Liver (tissue), 9 donors: ENCODE data around the gene PSMA5. TPM values are rescaled to one million over a fixed set of nuclear protein-coding genes. Genes with fewer than 3 reads are reported as not detected.
A peak's percentile ranks its signal among the peaks of the same experiment; 100 is the strongest.

ENCODE experiments used
- DNase-seq: peaks from one replicate; pipeline ENCODE4 v3.0.0-alpha.2; 2017; ENCODE audit warnings: low spot score
- H3K27ac ChIP-seq, 2 donors: one replicate each; pipeline ENCODE4 v1.7.0; 2013; ENCODE audit warnings: inconsistent platforms in 2 of 2, low read length in 2 of 2, control low read depth in 1 of 2, low read depth in 1 of 2, mild to moderate bottlenecking in 1 of 2
- H3K27me3 ChIP-seq, 4 donors: one replicate each; pipeline versions ENCODE4 v1.6.1 to v1.7.0; 2013; ENCODE audit warnings: low read length in 3 of 4, inconsistent platforms in 1 of 4, mild to moderate bottlenecking in 1 of 4, moderate library complexity in 1 of 4; ENCODE audit not compliant: control insufficient read depth in 4 of 4, insufficient read depth in 4 of 4
- H3K36me3 ChIP-seq, 4 donors: one replicate each; pipeline versions ENCODE4 v1.6.1 to v1.7.0; 2013; ENCODE audit warnings: low read length in 3 of 4, mild to moderate bottlenecking in 3 of 4, low read depth in 1 of 4, moderate library complexity in 1 of 4; ENCODE audit not compliant: control insufficient read depth in 4 of 4, insufficient read depth in 3 of 4
- H3K4me1 ChIP-seq, 4 donors: one replicate each; pipeline versions ENCODE4 v1.6.1 to v1.7.0; 2013; ENCODE audit warnings: low read length in 3 of 4, mild to moderate bottlenecking in 3 of 4, moderate library complexity in 1 of 4; ENCODE audit not compliant: control insufficient read depth in 4 of 4, insufficient read depth in 4 of 4
- H3K4me3 ChIP-seq, 3 donors: one replicate each; pipeline versions ENCODE4 v1.6.1 to v1.7.0; 2013; ENCODE audit warnings: low read length in 3 of 3, control low read depth in 1 of 3, low read depth in 1 of 3, mild to moderate bottlenecking in 1 of 3
- H3K9ac ChIP-seq, 2 donors: one replicate each; pipeline ENCODE4 v1.7.0; 2013; ENCODE audit warnings: low read length in 2 of 2, mild to moderate bottlenecking in 2 of 2, moderate library complexity in 2 of 2, control low read depth in 1 of 2, low read depth in 1 of 2
- H3K9me3 ChIP-seq, 4 donors: one replicate each; pipeline versions ENCODE4 v1.6.1 to v1.7.0; 2013; ENCODE audit warnings: low read length in 3 of 4; ENCODE audit not compliant: control insufficient read depth in 4 of 4
- CTCF ChIP-seq: fragments of 150-350 bp; IDR thresholded peaks from 2 replicates; pipeline ENCODE4 v1.5.1; 2017; ENCODE audit warnings: improper control_type of control experiment, low read depth, low read length; ENCODE audit not compliant: missing input control
- EGR1 ChIP-seq, 2 donors: IDR thresholded peaks; 2 replicates each; pipeline ENCODE4 v1.6.1; 2016 to 2018; ENCODE audit warnings: antibody characterized with exemption in 2 of 2, low read depth in 2 of 2
- FOXA1 ChIP-seq: IDR thresholded peaks from 2 replicates; pipeline ENCODE4 v1.6.1; 2016; ENCODE audit warnings: antibody characterized with exemption
- HNF4G ChIP-seq: IDR thresholded peaks from 2 replicates; pipeline ENCODE4 v1.6.1; 2016; ENCODE audit warnings: antibody characterized with exemption
- JUND ChIP-seq, 2 donors: IDR thresholded peaks; 2 replicates each; pipeline ENCODE4 v1.6.1; 2016; ENCODE audit warnings: antibody characterized with exemption in 2 of 2
- NR2F2 ChIP-seq: IDR thresholded peaks from 2 replicates; pipeline ENCODE4 v1.6.1; 2016; ENCODE audit warnings: antibody characterized with exemption
- RAD21 ChIP-seq, 2 donors: IDR thresholded peaks; 2 replicates each; pipeline ENCODE4 v1.6.1; 2016; ENCODE audit warnings: antibody characterized with exemption in 2 of 2, mild to moderate bottlenecking in 2 of 2
- SP1 ChIP-seq: IDR thresholded peaks from 2 replicates; pipeline ENCODE4 v1.6.1; 2018; ENCODE audit warnings: antibody characterized with exemption, mild to moderate bottlenecking
- TAF1 ChIP-seq: conservative IDR thresholded peaks from 2 replicates; pipeline ENCODE4 v1.6.1; 2016; ENCODE audit warnings: antibody characterized with exemption, mild to moderate bottlenecking
- WGBS: extraction: QIAGEN DNeasy Blood & Tissue Kit; methylation state at CpG from one replicate; pipeline ENCODE4 v1.1.7; 2013; 5-methylcytosine and 5-hydroxymethylcytosine counted together
- polyA plus RNA-seq, 2 donors: library from polyadenylated mRNA; stranded (reverse) in 1 of 2; unstranded in 1 of 2; fragments of 200-250 nt in 1 of 2; fragments of >200 nt in 1 of 2; fragmentation: Nextera tagmentation in 1 of 2; extraction: Ambion mirVana in 1 of 2; gene quantifications; one replicate each; pipeline versions ENCODE4 v1.2.1 to v1.2.3, GENCODE V29; 2013 to 2015
- total RNA-seq, 2 donors: library from RNA; depleted of rRNA; stranded (reverse); fragments of >200 nt; gene quantifications; one replicate each; pipeline ENCODE4 v1.2.3, GENCODE V29; 2014
- TF ChIP-seq, protein P1 (sequence below): IDR thresholded peaks from 2 replicates; pipeline ENCODE4 v1.6.1; 2016; ENCODE audit warnings: antibody characterized with exemption
- TF ChIP-seq, protein P2 (sequence below): IDR thresholded peaks from 2 replicates; pipeline ENCODE4 v1.6.1; 2016; ENCODE audit warnings: antibody characterized with exemption
- TF ChIP-seq, protein P3 (sequence below): IDR thresholded peaks from 2 replicates; pipeline ENCODE4 v1.6.1; 2016; ENCODE audit warnings: antibody characterized with exemption
- TF ChIP-seq, protein P4 (sequence below): IDR thresholded peaks from 2 replicates; pipeline ENCODE4 v1.6.1; 2016; ENCODE audit warnings: antibody characterized with exemption, mild to moderate bottlenecking
- donor health status: healthy.
- donor health status: healthy.
- donor health status: healthy.
- donor health status: healthy.
- donor health status: healthy.

PSMA5 gene
- total and polyA plus RNA-seq, 4 donors, result 26.3 to 88.6 (median 67.9) TPM

DNA sequence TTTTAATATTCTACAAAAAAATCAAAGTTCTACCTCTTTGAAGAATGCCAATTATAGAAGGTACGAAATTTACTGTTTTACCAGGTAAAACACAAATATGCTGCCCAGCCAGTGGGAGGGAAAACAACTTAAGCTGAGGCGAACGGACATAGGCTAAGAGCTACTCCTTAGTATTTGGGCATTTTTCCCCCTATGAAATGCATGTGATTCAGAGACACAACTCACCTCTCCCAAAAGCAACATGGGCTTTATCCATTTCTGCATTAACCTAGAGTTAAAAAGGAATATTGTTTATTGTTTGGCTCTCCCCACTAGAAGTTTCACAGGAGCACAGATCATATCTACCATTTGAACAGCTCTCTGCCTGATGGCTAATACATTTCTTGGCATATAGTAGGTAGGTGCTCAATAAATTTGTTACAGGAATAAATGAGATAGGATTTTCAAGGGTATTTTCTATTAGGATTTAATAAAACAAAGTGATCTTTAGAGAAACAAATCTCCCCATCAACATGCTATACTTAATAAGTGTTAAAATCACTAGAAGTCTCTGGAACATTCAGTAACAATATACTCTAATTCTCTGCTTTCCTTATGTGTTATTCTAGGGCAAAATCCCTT lies 26.1 kb downstream of the PSMA5 start:
- WGBS, result 89% methylated on average over 3 of the region's 3 CpGs
- no peak overlapping the region for H3K27ac ChIP-seq
- DNase-seq, result no peak
- peaks cover 0 to 38% (median 24%) of the 10 kb centered on the region in 4 donors for H3K36me3 ChIP-seq
- no peak overlapping the region for H3K9ac ChIP-seq
- H3K9me3 ChIP-seq, result no peaks in the 10 kb centered on the region
- H3K4me1 ChIP-seq, result peaks cover 3 to 13% (median 9%) of the 10 kb centered on the region in 4 donors
- no peaks in the 10 kb centered on the region for H3K27me3 ChIP-seq
- TF ChIP-seq, protein P1, sequence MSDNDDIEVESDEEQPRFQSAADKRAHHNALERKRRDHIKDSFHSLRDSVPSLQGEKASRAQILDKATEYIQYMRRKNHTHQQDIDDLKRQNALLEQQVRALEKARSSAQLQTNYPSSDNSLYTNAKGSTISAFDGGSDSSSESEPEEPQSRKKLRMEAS, result no peak
- TF ChIP-seq NR2F2 (no peak), SP1 (no peak)
- TF ChIP-seq, protein P2, sequence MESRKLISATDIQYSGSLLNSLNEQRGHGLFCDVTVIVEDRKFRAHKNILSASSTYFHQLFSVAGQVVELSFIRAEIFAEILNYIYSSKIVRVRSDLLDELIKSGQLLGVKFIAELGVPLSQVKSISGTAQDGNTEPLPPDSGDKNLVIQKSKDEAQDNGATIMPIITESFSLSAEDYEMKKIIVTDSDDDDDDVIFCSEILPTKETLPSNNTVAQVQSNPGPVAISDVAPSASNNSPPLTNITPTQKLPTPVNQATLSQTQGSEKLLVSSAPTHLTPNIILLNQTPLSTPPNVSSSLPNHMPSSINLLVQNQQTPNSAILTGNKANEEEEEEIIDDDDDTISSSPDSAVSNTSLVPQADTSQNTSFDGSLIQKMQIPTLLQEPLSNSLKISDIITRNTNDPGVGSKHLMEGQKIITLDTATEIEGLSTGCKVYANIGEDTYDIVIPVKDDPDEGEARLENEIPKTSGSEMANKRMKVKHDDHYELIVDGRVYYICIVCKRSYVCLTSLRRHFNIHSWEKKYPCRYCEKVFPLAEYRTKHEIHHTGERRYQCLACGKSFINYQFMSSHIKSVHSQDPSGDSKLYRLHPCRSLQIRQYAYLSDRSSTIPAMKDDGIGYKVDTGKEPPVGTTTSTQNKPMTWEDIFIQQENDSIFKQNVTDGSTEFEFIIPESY, result no peak
- H3K4me3 ChIP-seq, result no peak overlapping the region

DNA sequence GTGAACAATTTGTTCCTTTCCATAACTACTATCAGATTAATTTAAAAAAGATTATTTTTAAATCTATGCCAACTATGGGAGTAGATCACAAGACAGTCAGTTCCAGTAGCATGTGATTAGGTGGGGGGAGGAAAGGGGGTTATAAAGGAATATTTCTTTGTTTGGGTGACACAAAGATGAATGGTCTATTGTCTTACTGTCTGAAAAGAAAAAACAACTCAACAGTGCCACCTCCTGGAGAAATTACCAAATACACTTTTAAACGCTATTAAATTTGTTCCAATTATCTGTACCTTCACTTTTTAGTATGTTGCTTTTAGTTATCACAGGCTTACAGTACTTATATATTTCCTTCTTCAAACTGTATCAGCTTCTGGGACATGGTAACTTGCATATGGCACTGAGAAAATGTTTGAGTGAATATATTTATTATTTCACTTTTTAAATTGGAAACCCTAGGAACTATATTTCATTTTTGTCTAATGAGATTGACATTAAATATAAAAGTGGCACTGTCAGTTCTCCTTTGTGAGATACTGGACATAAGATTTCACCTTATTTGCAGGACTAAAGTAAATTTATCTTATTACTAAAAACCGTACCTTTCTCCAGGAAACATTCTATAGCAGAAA lies 26.8 kb downstream of the PSMA5 start:
- peaks cover 3 to 13% (median 9%) of the 10 kb centered on the region in 4 donors for H3K4me1 ChIP-seq
- H3K27ac ChIP-seq, result no peak overlapping the region
- no peak for DNase-seq
- H3K36me3 ChIP-seq, result peaks cover 0 to 32% (median 20%) of the 10 kb centered on the region in 4 donors
- H3K9me3 ChIP-seq, result no peaks in the 10 kb centered on the region
- no peak overlapping the region for H3K4me3 ChIP-seq
- 32% methylated on average over 2 of the region's 2 CpGs for WGBS
- H3K9ac ChIP-seq, result no peak overlapping the region
- no peak for TF ChIP-seq EGR1 (IDR thresholded peaks at IDR 0.05; ENCODE audit: low read depth in 2 of 2)
- TF ChIP-seq HNF4G, result no peak
- TF ChIP-seq, protein P3, sequence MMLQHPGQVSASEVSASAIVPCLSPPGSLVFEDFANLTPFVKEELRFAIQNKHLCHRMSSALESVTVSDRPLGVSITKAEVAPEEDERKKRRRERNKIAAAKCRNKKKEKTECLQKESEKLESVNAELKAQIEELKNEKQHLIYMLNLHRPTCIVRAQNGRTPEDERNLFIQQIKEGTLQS, result no peak
- TF ChIP-seq FOXA1, result no peak
- TF ChIP-seq, protein P2, result no peak
- no peak for TF ChIP-seq TAF1
- TF ChIP-seq, protein P4, sequence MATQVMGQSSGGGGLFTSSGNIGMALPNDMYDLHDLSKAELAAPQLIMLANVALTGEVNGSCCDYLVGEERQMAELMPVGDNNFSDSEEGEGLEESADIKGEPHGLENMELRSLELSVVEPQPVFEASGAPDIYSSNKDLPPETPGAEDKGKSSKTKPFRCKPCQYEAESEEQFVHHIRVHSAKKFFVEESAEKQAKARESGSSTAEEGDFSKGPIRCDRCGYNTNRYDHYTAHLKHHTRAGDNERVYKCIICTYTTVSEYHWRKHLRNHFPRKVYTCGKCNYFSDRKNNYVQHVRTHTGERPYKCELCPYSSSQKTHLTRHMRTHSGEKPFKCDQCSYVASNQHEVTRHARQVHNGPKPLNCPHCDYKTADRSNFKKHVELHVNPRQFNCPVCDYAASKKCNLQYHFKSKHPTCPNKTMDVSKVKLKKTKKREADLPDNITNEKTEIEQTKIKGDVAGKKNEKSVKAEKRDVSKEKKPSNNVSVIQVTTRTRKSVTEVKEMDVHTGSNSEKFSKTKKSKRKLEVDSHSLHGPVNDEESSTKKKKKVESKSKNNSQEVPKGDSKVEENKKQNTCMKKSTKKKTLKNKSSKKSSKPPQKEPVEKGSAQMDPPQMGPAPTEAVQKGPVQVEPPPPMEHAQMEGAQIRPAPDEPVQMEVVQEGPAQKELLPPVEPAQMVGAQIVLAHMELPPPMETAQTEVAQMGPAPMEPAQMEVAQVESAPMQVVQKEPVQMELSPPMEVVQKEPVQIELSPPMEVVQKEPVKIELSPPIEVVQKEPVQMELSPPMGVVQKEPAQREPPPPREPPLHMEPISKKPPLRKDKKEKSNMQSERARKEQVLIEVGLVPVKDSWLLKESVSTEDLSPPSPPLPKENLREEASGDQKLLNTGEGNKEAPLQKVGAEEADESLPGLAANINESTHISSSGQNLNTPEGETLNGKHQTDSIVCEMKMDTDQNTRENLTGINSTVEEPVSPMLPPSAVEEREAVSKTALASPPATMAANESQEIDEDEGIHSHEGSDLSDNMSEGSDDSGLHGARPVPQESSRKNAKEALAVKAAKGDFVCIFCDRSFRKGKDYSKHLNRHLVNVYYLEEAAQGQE, result no peak
- peak; percentile 61 for TF ChIP-seq CTCF
- TF ChIP-seq RAD21 (IDR thresholded peaks at IDR 0.05), result peak; percentile 85 to 87
- TF ChIP-seq JUND (IDR thresholded peaks at IDR 0.05), result no peak
- TF ChIP-seq SP1, result no peak
- H3K27me3 ChIP-seq, result no peaks in the 10 kb centered on the region
